Activated B cell treated with CpG ODN at 0.5 μM for 24 hours (primary cell): ENCODE data around the gene AARS2. TPM values are rescaled to one million over a fixed set of nuclear protein-coding genes. Genes with fewer than 3 reads are reported as not detected.

Experiments used
- ATAC-seq: fragments of 200-7000 bp; cut with Tn5 transposase; one replicate; pipeline ENCODE4 v1.10.0; 2021; ENCODE audit warnings: low read depth, mild to moderate bottlenecking, moderate library complexity
- CTCF ChIA-PET: fragments of 350-600 bp; sonication (Branson Sonifier 250); formaldehyde crosslinking; loops from one replicate; lab custom pipeline; 2021; ENCODE audit warnings: antibody characterized with exemption; lab: Charles Lee
- POLR2A ChIA-PET: fragments of 350-600 bp; sonication (Branson Sonifier 250); formaldehyde crosslinking; loops from one replicate; lab custom pipeline; 2021; ENCODE audit warnings: antibody characterized with exemption; lab: Charles Lee
- DNase-seq: peaks from one replicate; pipeline ENCODE4 v3.0.0; 2022
- H3K27ac Mint-ChIP-seq: one replicate; pipeline ENCODE4 v1.8.0; 2020; ENCODE audit warnings: mixed read lengths
- H3K27me3 Mint-ChIP-seq: one replicate; pipeline ENCODE4 v1.8.0; 2021; ENCODE audit warnings: mixed read lengths
- H3K36me3 Mint-ChIP-seq: one replicate; pipeline ENCODE4 v1.8.0; 2021; ENCODE audit warnings: low read depth, mixed read lengths
- H3K4me1 Mint-ChIP-seq: one replicate; pipeline ENCODE4 v1.8.0; 2021; ENCODE audit warnings: mixed read lengths
- H3K4me3 Mint-ChIP-seq: one replicate; pipeline ENCODE4 v1.8.0; 2020; ENCODE audit warnings: mild to moderate bottlenecking, mixed read lengths
- H3K9me3 Mint-ChIP-seq: one replicate; pipeline ENCODE4 v1.8.0; 2020; ENCODE audit warnings: mixed read lengths
- intact Hi-C: fragments of 100-400 bp; cut with micrococcal nuclease; formaldehyde crosslinking; loops from one replicate; pipeline ENCODE4 v1.15.1; 2024
- total RNA-seq: library from RNA; stranded (reverse); gene quantifications from 2 replicates; pipeline ENCODE4 v1.2.3, GENCODE V29; 2022
- TF ChIP-seq, protein P1 (sequence below): fragments of 200-600 bp; IDR thresholded peaks from one replicate; pipeline ENCODE4 v1.8.0; 2022; ENCODE audit warnings: antibody characterized with exemption, mild to moderate bottlenecking

Gene AARS2
- total RNA-seq: 19.1 and 22.4 TPM in 2 replicates

GRCh38 chr6:44312901-44313788 is at the start of gene AARS2:
Gene AARS2 (minus strand): TSS chr6:44313347. CDS start chr6:44313323, 24 bp downstream.
- Mint-ChIP-seq H3K4me1 (peaks cover 14% of the 10 kb centered on the region), H3K27ac (peak within 1 kb of the TSS; percentile 91), H3K27me3 (peaks cover 6% of the 10 kb centered on the region), H3K4me3 (peak within 1 kb of the TSS; percentile 96), H3K9me3 (no peaks in the 10 kb centered on the region), H3K36me3 (peaks cover 37% of the 10 kb centered on the region)
- ATAC-seq (peak; percentile 96), DNase-seq (peak; percentile 94)
- ChIA-PET CTCF (interaction anchor here (0.7 to 1.4 kb wide), 11 partner anchors 9 to 684 kb away, joined by 3 to 6 read pairs (median 3); partner anchors contain the start of gene GTPBP2), POLR2A (interaction anchor here (0.7 to 2.0 kb wide), 6 partner anchors 15 to 141 kb away, joined by 3 to 18 read pairs (median 4); partner anchors contain the start of genes CDC5L, HSP90AB1 and SLC35B2)
- TF ChIP-seq, protein P1, sequence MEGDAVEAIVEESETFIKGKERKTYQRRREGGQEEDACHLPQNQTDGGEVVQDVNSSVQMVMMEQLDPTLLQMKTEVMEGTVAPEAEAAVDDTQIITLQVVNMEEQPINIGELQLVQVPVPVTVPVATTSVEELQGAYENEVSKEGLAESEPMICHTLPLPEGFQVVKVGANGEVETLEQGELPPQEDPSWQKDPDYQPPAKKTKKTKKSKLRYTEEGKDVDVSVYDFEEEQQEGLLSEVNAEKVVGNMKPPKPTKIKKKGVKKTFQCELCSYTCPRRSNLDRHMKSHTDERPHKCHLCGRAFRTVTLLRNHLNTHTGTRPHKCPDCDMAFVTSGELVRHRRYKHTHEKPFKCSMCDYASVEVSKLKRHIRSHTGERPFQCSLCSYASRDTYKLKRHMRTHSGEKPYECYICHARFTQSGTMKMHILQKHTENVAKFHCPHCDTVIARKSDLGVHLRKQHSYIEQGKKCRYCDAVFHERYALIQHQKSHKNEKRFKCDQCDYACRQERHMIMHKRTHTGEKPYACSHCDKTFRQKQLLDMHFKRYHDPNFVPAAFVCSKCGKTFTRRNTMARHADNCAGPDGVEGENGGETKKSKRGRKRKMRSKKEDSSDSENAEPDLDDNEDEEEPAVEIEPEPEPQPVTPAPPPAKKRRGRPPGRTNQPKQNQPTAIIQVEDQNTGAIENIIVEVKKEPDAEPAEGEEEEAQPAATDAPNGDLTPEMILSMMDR: peak; percentile 85
- intact Hi-C loops: loop anchor here (1.0 to 2.0 kb wide), 6 partner anchors 44 to 598 kb away; partner anchors contain the start of genes HSP90AB1, MRPL14, SLC29A1 and TMEM63B

- ChIA-PET POLR2A (no interaction called here), CTCF (no interaction called here)
- H3K4me3 Mint-ChIP-seq: no peak overlapping the region
- no peak overlapping the region for H3K27ac Mint-ChIP-seq
- intact Hi-C loops: no loop called here
- TF ChIP-seq, protein P1: no peak
- H3K9me3 Mint-ChIP-seq: peaks cover 2% of the 10 kb centered on the region
- peaks cover 10% of the 10 kb centered on the region for H3K4me1 Mint-ChIP-seq
- no peak for ATAC-seq
- DNase-seq: no peak
- peaks cover 11% of the 10 kb centered on the region for H3K27me3 Mint-ChIP-seq
- no peaks in the 10 kb centered on the region for H3K36me3 Mint-ChIP-seq
Measured at GRCh38 chr6:44361947-44362346, 48.8 kb upstream of the AARS2 start.

- peaks cover 8% of the 10 kb centered on the region for H3K4me1 Mint-ChIP-seq
- peaks cover 3% of the 10 kb centered on the region for H3K9me3 Mint-ChIP-seq
- ChIA-PET POLR2A (no interaction called here), CTCF (no interaction called here)
- H3K36me3 Mint-ChIP-seq: no peaks in the 10 kb centered on the region
- H3K27me3 Mint-ChIP-seq: peaks cover 16% of the 10 kb centered on the region
- no peak overlapping the region for H3K4me3 Mint-ChIP-seq
- ATAC-seq (no peak), DNase-seq (no peak)
- TF ChIP-seq, protein P1: no peak
- intact Hi-C loops: no loop called here
- no peak overlapping the region for H3K27ac Mint-ChIP-seq
Measured at GRCh38 chr6:44359973-44360372, 46.8 kb upstream of the AARS2 start.

DNA sequence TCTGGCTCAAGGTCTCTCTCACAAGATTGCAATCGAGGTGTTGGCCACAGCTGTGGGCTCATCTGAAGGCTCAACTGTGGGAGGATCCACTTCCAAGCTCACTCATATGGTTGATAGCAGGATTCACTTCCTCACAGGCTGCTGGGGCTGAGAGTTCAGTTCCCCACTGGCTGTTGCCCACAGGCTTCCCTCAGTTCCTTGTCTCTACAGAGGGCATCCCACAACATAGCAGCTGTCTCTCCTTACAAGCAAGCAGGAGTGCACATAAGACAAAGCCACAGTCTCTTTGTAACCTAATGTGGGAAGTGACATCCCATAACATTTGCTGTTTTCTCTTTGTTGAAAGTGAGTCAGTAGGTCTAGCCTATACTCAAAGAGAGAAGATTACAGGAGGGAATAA is 43.3 kb upstream of the AARS2 start:
- Mint-ChIP-seq H3K4me3 (no peak overlapping the region), H3K27me3 (peaks cover 16% of the 10 kb centered on the region), H3K36me3 (no peaks in the 10 kb centered on the region), H3K9me3 (peaks cover 3% of the 10 kb centered on the region), H3K4me1 (no peaks in the 10 kb centered on the region), H3K27ac (no peak overlapping the region)
- no peak for DNase-seq
- intact Hi-C loops: no loop called here
- ATAC-seq: no peak
- TF ChIP-seq, protein P1: no peak
- ChIA-PET CTCF (no interaction called here), POLR2A (no interaction called here)

DNA sequence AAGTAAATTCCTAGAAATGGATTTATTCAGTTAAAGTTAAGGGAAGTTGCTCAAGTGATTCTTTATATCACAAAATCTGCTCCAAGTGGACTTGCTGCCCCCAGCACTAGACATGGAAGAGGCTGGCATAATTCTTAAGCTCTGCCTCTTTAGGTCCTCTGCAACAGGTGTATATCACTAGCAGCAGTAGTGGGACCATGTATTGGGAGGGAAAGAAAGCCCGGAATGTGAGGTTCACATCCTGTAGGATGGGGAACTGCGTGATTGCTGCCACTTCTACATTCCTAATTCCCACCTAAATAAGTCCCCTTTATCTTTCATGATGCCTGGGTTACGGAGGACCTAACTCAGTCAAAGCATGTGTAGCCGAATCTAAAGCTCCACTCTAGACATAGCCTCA is 42.5 kb upstream of the AARS2 start:
- CTCF ChIA-PET: no interaction called here
- ATAC-seq (no peak), DNase-seq (no peak)
- H3K27ac Mint-ChIP-seq: no peak overlapping the region
- H3K36me3 Mint-ChIP-seq: no peaks in the 10 kb centered on the region
- H3K4me1 Mint-ChIP-seq: no peaks in the 10 kb centered on the region
- POLR2A ChIA-PET: interaction anchor here (0.5 kb wide), 1 partner anchor 144 kb away, joined by 3 read pairs; no protein-coding TSS in a partner anchor
- peaks cover 16% of the 10 kb centered on the region for H3K27me3 Mint-ChIP-seq
- H3K9me3 Mint-ChIP-seq: peaks cover 3% of the 10 kb centered on the region
- H3K4me3 Mint-ChIP-seq: no peak overlapping the region
- TF ChIP-seq, protein P1: no peak
- intact Hi-C loops: no loop called here
